ENCODE results near the gene ALB. TPM values are rescaled to one million over a fixed set of nuclear protein-coding genes. Genes with fewer than 3 reads are reported as not detected.

The ALB gene
- polyA plus RNA-seq, 4 donors = 0.84 to 2.7 TPM; not detected in 2

- Histone ChIP-seq H3K27me3 (ENCODE audit: control insufficient read depth in 3 of 3, insufficient read depth in 3 of 3, low read length in 3 of 3) (no peaks in the 10 kb centered on the region), H3K4me3 (ENCODE audit: low read depth in 1 of 3, low read length in 3 of 3) (no peak overlapping the region), H3K9me3 (ENCODE audit: control insufficient read depth in 2 of 2, insufficient read depth in 1 of 2, low read depth in 1 of 2, low read length in 1 of 2) (no peaks in the 10 kb centered on the region), H3K36me3 (ENCODE audit: control insufficient read depth in 3 of 3, insufficient read depth in 2 of 3, low read depth in 1 of 3, low read length in 3 of 3) (no peaks in the 10 kb centered on the region), H3K4me1 (ENCODE audit: control insufficient read depth in 3 of 3, insufficient read depth in 2 of 3, low read depth in 1 of 3, low read length in 2 of 3) (peaks cover 0 to 9% (median 0%) of the 10 kb centered on the region in 3 donors), H3K27ac (ENCODE audit: low read depth in 1 of 3, low read length in 2 of 3) (no peak overlapping the region)
- 88 to 95% (median 88%) methylated on average over 8 of the region's 8 CpGs for WGBS, 3 donors
- DNase-seq (no peak), FAIRE-seq (no peak)
Measured at GRCh38 chr4:73409978-73410548, 6.0 kb downstream of the ALB start.

- DNase-seq (no peak), FAIRE-seq (no peak)
- Histone ChIP-seq H3K27me3 (ENCODE audit: control insufficient read depth in 3 of 3, insufficient read depth in 3 of 3, low read length in 3 of 3) (no peaks in the 10 kb centered on the region), H3K4me1 (ENCODE audit: control insufficient read depth in 3 of 3, insufficient read depth in 2 of 3, low read depth in 1 of 3, low read length in 2 of 3) (peaks cover 0 to 9% (median 0%) of the 10 kb centered on the region in 3 donors), H3K4me3 (ENCODE audit: low read depth in 1 of 3, low read length in 3 of 3) (no peak overlapping the region), H3K27ac (ENCODE audit: low read depth in 1 of 3, low read length in 2 of 3) (no peak overlapping the region), H3K36me3 (ENCODE audit: control insufficient read depth in 3 of 3, insufficient read depth in 2 of 3, low read depth in 1 of 3, low read length in 3 of 3) (no peaks in the 10 kb centered on the region), H3K9me3 (ENCODE audit: control insufficient read depth in 2 of 2, insufficient read depth in 1 of 2, low read depth in 1 of 2, low read length in 1 of 2) (no peaks in the 10 kb centered on the region)
- 79 to 88% (median 85%) methylated on average over 3 of the region's 3 CpGs for WGBS, 3 donors
Measured at GRCh38 chr4:73410916-73411730, 7.0 kb downstream of the ALB start.

GRCh38 chr4:73411731-73412414, 7.8 kb downstream of the ALB start:
- no peak overlapping the region for H3K4me3 ChIP-seq (ENCODE audit: low read depth in 1 of 3, low read length in 3 of 3)
- H3K27ac ChIP-seq (ENCODE audit: low read depth in 1 of 3, low read length in 2 of 3) = no peak overlapping the region

GRCh38 chr4:73413294-73413755, 9.2 kb downstream of the ALB start:
- no peak for DNase-seq
- no peak for FAIRE-seq
- WGBS, 3 donors = 81 to 92% (median 87%) methylated on average over 4 of the region's 4 CpGs
- no peaks in the 10 kb centered on the region for H3K27me3 ChIP-seq (ENCODE audit: control insufficient read depth in 3 of 3, insufficient read depth in 3 of 3, low read length in 3 of 3)
- no peak overlapping the region for H3K27ac ChIP-seq (ENCODE audit: low read depth in 1 of 3, low read length in 2 of 3)
- no peaks in the 10 kb centered on the region for H3K9me3 ChIP-seq (ENCODE audit: control insufficient read depth in 2 of 2, insufficient read depth in 1 of 2, low read depth in 1 of 2, low read length in 1 of 2)
- no peaks in the 10 kb centered on the region for H3K36me3 ChIP-seq (ENCODE audit: control insufficient read depth in 3 of 3, insufficient read depth in 2 of 3, low read depth in 1 of 3, low read length in 3 of 3)
- no peak overlapping the region for H3K4me3 ChIP-seq (ENCODE audit: low read depth in 1 of 3, low read length in 3 of 3)
- peaks cover 0 to 8% (median 0%) of the 10 kb centered on the region in 3 donors for H3K4me1 ChIP-seq (ENCODE audit: control insufficient read depth in 3 of 3, insufficient read depth in 2 of 3, low read depth in 1 of 3, low read length in 2 of 3)

More at GRCh38 chr4:73411731-73412414, 7.8 kb downstream of the ALB start:
- Histone ChIP-seq H3K36me3 (ENCODE audit: control insufficient read depth in 3 of 3, insufficient read depth in 2 of 3, low read depth in 1 of 3, low read length in 3 of 3) (no peaks in the 10 kb centered on the region), H3K9me3 (ENCODE audit: control insufficient read depth in 2 of 2, insufficient read depth in 1 of 2, low read depth in 1 of 2, low read length in 1 of 2) (no peaks in the 10 kb centered on the region), H3K27me3 (ENCODE audit: control insufficient read depth in 3 of 3, insufficient read depth in 3 of 3, low read length in 3 of 3) (no peaks in the 10 kb centered on the region), H3K4me1 (ENCODE audit: control insufficient read depth in 3 of 3, insufficient read depth in 2 of 3, low read depth in 1 of 3, low read length in 2 of 3) (peaks cover 0 to 9% (median 0%) of the 10 kb centered on the region in 3 donors)
- WGBS, 3 donors = 81 to 90% (median 89%) methylated on average over 8 of the region's 8 CpGs
- DNase-seq (no peak), FAIRE-seq (no peak)

GRCh38 chr4:73414936-73415271, 10.8 kb downstream of the ALB start:
- no peak overlapping the region for H3K27ac ChIP-seq (ENCODE audit: low read depth in 1 of 3, low read length in 2 of 3)
- FAIRE-seq (no peak), DNase-seq (no peak)
- H3K9me3 ChIP-seq (ENCODE audit: control insufficient read depth in 2 of 2, insufficient read depth in 1 of 2, low read depth in 1 of 2, low read length in 1 of 2) = no peaks in the 10 kb centered on the region
- H3K4me1 ChIP-seq (ENCODE audit: control insufficient read depth in 3 of 3, insufficient read depth in 2 of 3, low read depth in 1 of 3, low read length in 2 of 3) = no peaks in the 10 kb centered on the region
- WGBS, 3 donors = 64 to 87% (median 78%) methylated on average over 2 of the region's 2 CpGs
- H3K4me3 ChIP-seq (ENCODE audit: low read depth in 1 of 3, low read length in 3 of 3) = no peak overlapping the region
- H3K36me3 ChIP-seq (ENCODE audit: control insufficient read depth in 3 of 3, insufficient read depth in 2 of 3, low read depth in 1 of 3, low read length in 3 of 3) = no peaks in the 10 kb centered on the region
- no peaks in the 10 kb centered on the region for H3K27me3 ChIP-seq (ENCODE audit: control insufficient read depth in 3 of 3, insufficient read depth in 3 of 3, low read length in 3 of 3)

- Histone ChIP-seq H3K27me3 (ENCODE audit: control insufficient read depth in 3 of 3, insufficient read depth in 3 of 3, low read length in 3 of 3) (no peaks in the 10 kb centered on the region), H3K9me3 (ENCODE audit: control insufficient read depth in 2 of 2, insufficient read depth in 1 of 2, low read depth in 1 of 2, low read length in 1 of 2) (no peaks in the 10 kb centered on the region), H3K36me3 (ENCODE audit: control insufficient read depth in 3 of 3, insufficient read depth in 2 of 3, low read depth in 1 of 3, low read length in 3 of 3) (no peaks in the 10 kb centered on the region), H3K4me1 (ENCODE audit: control insufficient read depth in 3 of 3, insufficient read depth in 2 of 3, low read depth in 1 of 3, low read length in 2 of 3) (no peaks in the 10 kb centered on the region), H3K27ac (ENCODE audit: low read depth in 1 of 3, low read length in 2 of 3) (no peak overlapping the region), H3K4me3 (ENCODE audit: low read depth in 1 of 3, low read length in 3 of 3) (no peak overlapping the region)
- DNase-seq (no peak), FAIRE-seq (no peak)
- WGBS, 3 donors = 81 to 99% (median 91%) methylated on average over 2 of the region's 2 CpGs
Measured at GRCh38 chr4:73415807-73416238, 11.7 kb downstream of the ALB start.

- Histone ChIP-seq H3K4me3 (ENCODE audit: low read depth in 1 of 3, low read length in 3 of 3) (no peak overlapping the region), H3K36me3 (ENCODE audit: control insufficient read depth in 3 of 3, insufficient read depth in 2 of 3, low read depth in 1 of 3, low read length in 3 of 3) (no peaks in the 10 kb centered on the region), H3K27me3 (ENCODE audit: control insufficient read depth in 3 of 3, insufficient read depth in 3 of 3, low read length in 3 of 3) (no peaks in the 10 kb centered on the region), H3K9me3 (ENCODE audit: control insufficient read depth in 2 of 2, insufficient read depth in 1 of 2, low read depth in 1 of 2, low read length in 1 of 2) (no peaks in the 10 kb centered on the region), H3K27ac (ENCODE audit: low read depth in 1 of 3, low read length in 2 of 3) (no peak overlapping the region), H3K4me1 (ENCODE audit: control insufficient read depth in 3 of 3, insufficient read depth in 2 of 3, low read depth in 1 of 3, low read length in 2 of 3) (no peaks in the 10 kb centered on the region)
- DNase-seq (no peak), FAIRE-seq (no peak)
- WGBS, 3 donors = 63 to 77% (median 69%) methylated on average over 2 of the region's 2 CpGs
Measured at GRCh38 chr4:73416423-73417087, 12.5 kb downstream of the ALB start.

- FAIRE-seq (no peak), DNase-seq (no peak)
- H3K4me1 ChIP-seq (ENCODE audit: control insufficient read depth in 3 of 3, insufficient read depth in 2 of 3, low read depth in 1 of 3, low read length in 2 of 3) = no peaks in the 10 kb centered on the region
- no peak overlapping the region for H3K4me3 ChIP-seq (ENCODE audit: low read depth in 1 of 3, low read length in 3 of 3)
- 80 to 90% (median 87%) methylated on average over 2 of the region's 2 CpGs for WGBS, 3 donors
- H3K9me3 ChIP-seq (ENCODE audit: control insufficient read depth in 2 of 2, insufficient read depth in 1 of 2, low read depth in 1 of 2, low read length in 1 of 2) = no peaks in the 10 kb centered on the region
- H3K27me3 ChIP-seq (ENCODE audit: control insufficient read depth in 3 of 3, insufficient read depth in 3 of 3, low read length in 3 of 3) = no peaks in the 10 kb centered on the region
- H3K27ac ChIP-seq (ENCODE audit: low read depth in 1 of 3, low read length in 2 of 3) = no peak overlapping the region
- H3K36me3 ChIP-seq (ENCODE audit: control insufficient read depth in 3 of 3, insufficient read depth in 2 of 3, low read depth in 1 of 3, low read length in 3 of 3) = no peaks in the 10 kb centered on the region
Measured at GRCh38 chr4:73417342-73417741, 13.3 kb downstream of the ALB start.
